ENCODE results near the gene PTPRG. TPM values are rescaled to one million over a fixed set of nuclear protein-coding genes. Genes with fewer than 3 reads are reported as not detected.

The PTPRG gene
- total and polyA plus RNA-seq, 2 of the 13 experiments (the other 11 are each of a cell fraction or from before 2014, with no cell fraction given), result 8.0 to 25.3 TPM

DNA sequence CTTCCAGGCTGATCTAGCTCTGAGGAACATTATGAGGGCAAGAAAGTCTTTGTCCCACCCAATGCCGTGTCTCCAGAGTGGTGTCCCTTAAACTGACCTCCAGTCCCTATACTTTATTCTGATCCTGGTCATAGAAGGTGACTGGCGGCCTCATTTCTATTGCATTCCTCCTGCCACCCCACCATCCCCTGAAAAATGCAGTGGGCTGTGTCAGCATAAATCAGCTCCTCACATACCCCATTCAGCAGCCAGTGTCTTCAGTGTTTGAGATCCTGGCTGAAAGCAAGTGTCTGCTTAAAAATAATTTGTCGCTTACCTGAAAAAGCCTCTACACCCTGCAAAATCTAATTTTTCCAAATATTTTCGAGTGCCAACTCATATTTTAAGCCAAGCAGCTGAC lies 465.9 kb downstream of the PTPRG start (continued):
- no peak for TF ChIP-seq TIGD3 (CRISPR knock-in tag; IDR thresholded peaks at IDR 0.05; ENCODE audit: borderline replicate concordance)
- no peak for TF ChIP-seq ZNF816 (CRISPR knock-in tag; IDR thresholded peaks at IDR 0.05; ENCODE audit: borderline replicate concordance)

DNA sequence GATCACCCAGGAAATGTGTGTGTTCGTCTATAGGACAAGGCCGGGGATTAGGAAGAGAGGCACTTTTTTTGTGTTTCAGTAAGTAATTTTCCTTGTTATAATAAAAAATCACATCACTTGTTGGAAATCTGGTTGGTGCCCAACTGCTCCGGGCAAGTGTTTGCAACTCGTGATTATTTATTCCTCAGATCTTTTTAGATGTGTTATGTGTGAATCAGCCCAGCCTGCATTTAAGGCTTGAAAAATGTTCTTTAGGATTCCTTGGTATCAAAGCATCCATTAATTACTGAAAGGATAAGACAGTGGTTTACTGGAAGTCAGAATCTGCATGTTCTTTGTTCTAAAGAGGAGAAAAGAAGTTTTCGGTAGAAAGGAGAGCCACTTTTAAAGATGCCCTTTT lies 466.4 kb downstream of the PTPRG start:
- H3K9me3 ChIP-seq (ENCODE audit: low read length), result no peaks in the 10 kb centered on the region
- FAIRE-seq (no peak), ATAC-seq (no peak), DNase-seq (ENCODE audit: low spot score) (no peak)
- BruUV-seq (replicated peaks), result no TSS peak
- CTCF ChIA-PET (ENCODE audit: low intra/inter-chr PET ratio, low total read pairs), result no interaction called here
- no peak overlapping the region for H3K4me2 ChIP-seq (ENCODE audit: low read depth, low read length)
- intact Hi-C loops (cut with micrococcal nuclease; ENCODE audit: unreplicated experiment) (no loop called here), in situ Hi-C loops (cut with HindIII; ENCODE audit: extremely low pct_ligation_motif_present, low pct_unique_long_range_greater_than_20kb) (no loop called here)
- no peak overlapping the region for H3K27ac ChIP-seq (ENCODE audit: extremely low read length, insufficient read depth, low read length)
- no peak overlapping the region for H3K4me3 ChIP-seq (replicated peaks in 1 of 3; ENCODE audit: insufficient read depth in 1 of 3, low read depth in 2 of 3, low read length in 3 of 3)
- H3K9ac ChIP-seq (ENCODE audit: insufficient read depth, low read depth, low read length), result no peak overlapping the region
- H4K20me1 ChIP-seq (ENCODE audit: insufficient read depth, low read length), result no peaks in the 10 kb centered on the region
- H3K79me2 ChIP-seq (ENCODE audit: insufficient read depth, low read length), result no peaks in the 10 kb centered on the region
- H3K27me3 ChIP-seq (ENCODE audit: control insufficient read depth in 1 of 2, insufficient read depth in 2 of 2, low read length in 2 of 2), result no peaks in the 10 kb centered on the region
- no peaks in the 10 kb centered on the region for H3K36me3 ChIP-seq (replicated peaks in 1 of 2; ENCODE audit: control insufficient read depth in 1 of 2, insufficient read depth in 2 of 2, low read length in 2 of 2)
- 97% methylated on average over 5 of the region's 5 CpGs for WGBS (ENCODE audit: low lambda C conversion rate)
- no peak overlapping the region for H2AFZ ChIP-seq (ENCODE audit: low read length)
- no peaks in the 10 kb centered on the region for H3K4me1 ChIP-seq (ENCODE audit: insufficient read depth, low read length)
- POLR2A ChIA-PET, result no interaction called here
- TF ChIP-seq ZXDC (CRISPR knock-in tag; IDR thresholded peaks at IDR 0.05), result no peak
- TF ChIP-seq RARA (CRISPR knock-in tag; IDR thresholded peaks at IDR 0.05), result no peak
- no peak for TF ChIP-seq ATF3 (CRISPR knock-in tag; IDR thresholded peaks at IDR 0.05)
- TF ChIP-seq ZNF761 (CRISPR knock-in tag; conservative IDR thresholded peaks at IDR 0.05), result no peak
- TF ChIP-seq HHEX (CRISPR knock-in tag; IDR thresholded peaks at IDR 0.05), result no peak
- TF ChIP-seq XBP1 (CRISPR knock-in tag; IDR thresholded peaks at IDR 0.05), result no peak
- TF ChIP-seq ZNF580 (CRISPR knock-in tag; IDR thresholded peaks at IDR 0.05; ENCODE audit: borderline replicate concordance, low read depth), result no peak
- no peak for TF ChIP-seq ZNF776 (CRISPR knock-in tag; IDR thresholded peaks at IDR 0.05)
- no peak for TF ChIP-seq CREB3 (CRISPR knock-in tag; IDR thresholded peaks at IDR 0.05)
- TF ChIP-seq SP2 (CRISPR knock-in tag; IDR thresholded peaks at IDR 0.05), result no peak
- no peak for TF ChIP-seq CBX1 (IDR thresholded peaks at IDR 0.05; ENCODE audit: low read depth)
- no peak for TF ChIP-seq THAP9 (CRISPR knock-in tag; IDR thresholded peaks at IDR 0.05; ENCODE audit: borderline replicate concordance)
- TF ChIP-seq BORCS8-MEF2B (CRISPR knock-in tag; IDR thresholded peaks at IDR 0.05), result no peak
- no peak for TF ChIP-seq NFYC (CRISPR knock-in tag; IDR thresholded peaks at IDR 0.05)
- no peak for TF ChIP-seq ZNF180 (CRISPR knock-in tag; IDR thresholded peaks at IDR 0.05; ENCODE audit: borderline replicate concordance, low read depth)

Measured in HepG2 (cell line).